Vein endothelial cell (primary cell): ENCODE results near the gene TMEM126A. TPM values are rescaled to one million over a fixed set of nuclear protein-coding genes. Genes with fewer than 3 reads are reported as not detected.

Experiments used
- total RNA-seq: library from RNA; depleted of rRNA; stranded (reverse); fragments of >200 nt; gene quantifications from 2 replicates; pipeline ENCODE4 v1.2.3, GENCODE V29; 2012

TMEM126A gene
- total RNA-seq = 28.7 and 49.1 TPM in 2 replicates

DNA sequence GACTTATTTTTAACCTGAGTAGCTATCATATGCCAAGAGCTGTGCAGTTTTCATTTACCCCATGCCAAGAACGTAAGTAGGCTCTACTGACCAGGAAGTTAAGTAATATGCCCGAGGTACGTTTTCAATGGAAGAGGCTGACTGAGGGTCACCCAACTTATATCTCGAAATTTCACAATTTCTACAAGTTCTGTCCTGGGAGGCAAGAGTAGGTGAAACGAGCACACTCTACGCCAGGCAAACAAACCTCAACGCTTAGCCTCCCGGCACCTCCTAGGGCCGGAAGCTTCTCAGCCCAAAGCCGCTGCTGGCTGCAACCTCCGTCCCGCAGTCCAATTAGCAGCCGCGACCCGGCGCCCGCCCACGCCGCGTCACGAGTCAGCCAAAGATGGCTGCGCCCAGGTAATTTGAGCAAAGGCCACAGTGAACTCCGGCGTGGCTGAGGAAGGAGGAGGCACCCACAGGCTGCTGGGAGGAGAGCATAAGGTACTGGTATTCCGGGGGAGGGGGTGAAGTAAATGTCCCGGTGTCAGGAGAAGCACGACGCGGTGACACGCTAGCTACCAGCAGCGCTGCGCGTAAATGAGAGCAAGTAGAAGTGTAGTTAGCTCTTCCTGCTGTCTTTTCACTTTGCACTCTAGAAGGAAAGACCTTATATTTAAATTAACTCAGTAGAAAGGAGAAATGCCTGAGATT, at the start of gene TMEM126A:
Gene TMEM126A (plus strand): TSS at position 364 of the 696 bp plus-strand sequence. CDS start 2,289 bp downstream, outside the sequence.

DNA sequence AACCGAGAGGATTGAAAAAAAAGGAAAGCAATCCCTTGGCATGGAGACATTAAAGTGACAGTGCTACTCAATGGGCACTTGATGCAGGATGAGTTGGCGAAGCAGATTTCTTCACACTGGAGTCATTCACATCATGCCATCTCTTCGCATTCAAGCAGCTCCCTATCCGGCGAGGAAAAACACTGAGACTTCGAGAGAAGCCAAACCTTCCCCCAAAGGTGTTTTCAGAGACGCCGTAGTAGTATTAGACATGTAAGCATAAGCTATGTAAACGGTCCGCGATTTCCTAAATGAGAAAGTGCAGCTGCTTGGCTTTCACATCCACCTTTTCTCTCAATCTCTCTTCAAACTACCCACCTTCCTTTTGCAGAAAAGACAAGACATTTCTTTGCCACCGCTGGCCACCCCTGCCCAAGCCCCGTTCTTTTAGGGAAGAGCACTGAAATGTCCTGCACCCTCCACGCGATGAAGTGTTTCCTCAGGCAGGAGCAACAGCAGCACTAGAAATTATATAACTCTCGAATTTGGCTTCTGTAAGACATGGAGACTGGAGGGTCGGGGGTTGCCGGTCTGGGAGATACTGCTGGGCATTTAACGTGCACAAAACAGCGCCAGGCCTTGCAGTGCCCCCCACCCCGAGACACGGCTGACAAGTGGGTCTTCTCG, 20.3 kb upstream of the TMEM126A start, which contains the start of gene DLG2:
Gene DLG2 (minus strand): TSS at position 13 of the 666 bp plus-strand sequence.

DNA sequence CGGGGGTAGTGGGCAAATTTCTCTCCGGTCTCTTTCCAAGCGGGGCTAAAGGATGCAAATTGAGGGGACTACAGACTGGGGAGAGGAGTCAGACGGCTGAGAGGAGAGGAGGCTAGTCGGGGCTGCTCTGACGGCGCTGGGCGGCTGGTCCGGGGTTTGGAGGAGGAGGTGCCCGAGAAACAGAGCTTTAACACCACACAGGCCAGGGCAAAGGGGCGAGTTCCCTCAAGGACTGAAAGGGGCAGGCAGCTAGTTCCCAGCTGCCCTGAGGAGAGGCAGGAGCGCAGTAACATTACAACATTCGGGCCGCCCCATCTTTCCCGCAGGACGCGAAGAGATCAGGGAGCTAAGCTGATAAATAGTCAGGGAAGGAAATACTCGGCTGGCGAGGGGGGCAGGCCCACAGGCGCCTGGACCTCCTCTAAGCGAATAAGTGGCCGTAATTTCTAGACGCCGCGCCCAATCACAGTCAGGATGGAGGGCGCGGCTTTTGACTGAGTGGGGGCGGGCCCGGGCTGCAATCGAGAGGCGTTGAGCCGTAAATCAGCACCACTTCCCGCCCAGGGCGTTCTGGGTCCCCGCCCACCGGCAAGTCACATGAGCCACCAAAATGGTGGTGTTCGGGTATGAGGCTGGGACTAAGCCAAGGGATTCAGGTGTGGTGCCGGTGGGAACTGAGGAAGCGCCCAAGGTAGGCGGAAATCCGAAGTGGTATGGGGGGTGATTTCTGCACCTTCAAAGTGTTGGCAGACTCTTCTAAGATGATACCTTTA, 19.6 kb upstream of the TMEM126A start, which contains the start of gene TMEM126B:
Gene TMEM126B (plus strand): TSS at position 596 of the 773 bp plus-strand sequence. CDS start 15 bp downstream, at position 611.

DNA sequence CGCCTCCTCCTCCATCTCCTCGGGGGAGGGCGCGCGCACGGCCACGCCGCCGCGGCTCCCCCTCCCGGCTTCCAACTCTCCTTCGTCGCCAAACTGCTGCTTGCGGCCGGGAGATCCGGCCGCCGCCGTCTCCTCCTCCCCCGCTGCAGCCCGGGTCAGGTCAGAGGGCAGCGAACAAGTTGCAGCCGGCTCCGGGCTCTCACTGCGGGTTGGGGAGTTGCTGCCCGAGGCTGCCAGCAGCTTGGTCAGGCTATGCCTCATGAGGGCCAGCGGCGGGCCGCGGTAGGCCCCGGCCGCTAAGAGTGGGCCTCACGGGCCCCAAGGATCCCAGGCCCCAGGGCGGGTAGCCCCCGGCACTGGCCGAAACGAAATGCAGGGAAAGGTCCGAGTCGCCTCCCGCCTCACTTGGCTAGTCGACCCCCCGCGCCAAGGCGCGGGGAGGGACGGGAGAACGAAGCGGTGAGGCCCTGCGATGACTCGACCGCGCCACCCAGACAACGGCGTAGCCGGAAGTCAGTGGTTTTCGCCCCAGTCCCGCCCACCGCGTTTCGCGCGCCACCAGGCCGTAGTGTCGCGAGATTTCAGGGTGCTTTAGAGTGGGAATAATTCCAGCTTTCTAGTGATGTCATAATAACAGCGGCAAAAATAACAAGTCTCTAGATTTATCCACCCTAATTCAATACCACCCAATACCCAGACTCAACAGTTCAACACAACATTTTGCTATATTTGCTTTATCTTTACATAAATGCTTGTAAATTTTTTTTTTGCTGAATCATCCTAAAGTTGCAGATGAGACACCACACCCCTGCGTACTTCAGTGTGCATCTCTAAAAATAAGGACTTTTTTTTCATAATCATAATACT, 17.1 kb downstream of the TMEM126A start, which contains the start of gene CREBZF:
Gene CREBZF (minus strand): TSS at position 515 of the 867 bp plus-strand sequence. CDS start 254 bp downstream, at position 261.

DNA sequence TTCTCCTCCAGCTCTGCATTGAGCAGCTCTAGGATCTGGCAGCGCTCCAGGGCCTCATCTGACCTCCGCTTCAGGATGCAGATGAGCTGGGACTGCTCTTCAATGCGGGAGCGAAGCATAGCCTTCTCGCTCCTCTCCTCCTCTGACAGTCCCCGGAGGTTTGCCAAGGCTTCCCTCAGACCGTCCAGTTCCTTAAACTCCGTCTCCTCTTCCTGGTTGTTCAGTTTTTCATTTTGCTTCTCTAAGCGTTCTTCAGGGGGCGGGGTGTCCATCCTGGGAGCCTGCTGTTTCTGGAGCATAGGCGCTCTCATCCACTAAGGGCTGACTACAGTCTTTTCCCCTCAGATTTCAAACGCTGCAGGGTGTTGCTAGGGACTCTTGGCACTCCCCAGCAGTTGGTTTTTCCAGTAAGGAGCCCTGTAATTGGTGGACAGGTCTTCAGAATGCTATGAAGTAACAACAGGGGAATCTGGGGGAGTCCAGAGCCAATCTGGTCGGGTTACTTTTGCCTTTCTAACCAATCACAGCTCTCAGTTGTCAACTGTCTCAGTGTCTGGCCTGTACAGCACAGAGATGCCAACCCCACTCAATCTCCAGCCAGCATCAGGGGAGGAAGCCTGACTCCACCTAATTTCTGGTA, 38.2 kb downstream of the TMEM126A start, which contains the start of gene CCDC89:
Gene CCDC89 (minus strand): TSS at position 376 of the 640 bp plus-strand sequence. CDS start 65 bp downstream, at position 311.

Other genes starting within 250 kb of the TMEM126A start
- gene DLG2, start 20.6 kb upstream of the TMEM126A start, total RNA-seq = 0.65 and 0.67 TPM in 2 replicates
- gene TMEM126B, start 19.4 kb upstream of the TMEM126A start, total RNA-seq = 39.2 and 54.5 TPM in 2 replicates
- gene CREBZF, start 17.2 kb downstream of the TMEM126A start, total RNA-seq = 34.0 and 36.5 TPM in 2 replicates
- gene CCDC89, start 38.2 kb downstream of the TMEM126A start, total RNA-seq = not detected in 2 replicates
- gene SYTL2, start 163.2 kb downstream of the TMEM126A start, total RNA-seq = 1.1 and 1.6 TPM in 2 replicates
- not detected in 2 replicates for gene CCDC83, start 207.4 kb downstream of the TMEM126A start, total RNA-seq